ENCODE measurements around the gene CACNA2D3. TPM values are rescaled to one million over a fixed set of nuclear protein-coding genes. Genes with fewer than 3 reads are reported as not detected.

The CACNA2D3 gene
- total RNA-seq, 1 donor from 2014 or later, result not detected

DNA sequence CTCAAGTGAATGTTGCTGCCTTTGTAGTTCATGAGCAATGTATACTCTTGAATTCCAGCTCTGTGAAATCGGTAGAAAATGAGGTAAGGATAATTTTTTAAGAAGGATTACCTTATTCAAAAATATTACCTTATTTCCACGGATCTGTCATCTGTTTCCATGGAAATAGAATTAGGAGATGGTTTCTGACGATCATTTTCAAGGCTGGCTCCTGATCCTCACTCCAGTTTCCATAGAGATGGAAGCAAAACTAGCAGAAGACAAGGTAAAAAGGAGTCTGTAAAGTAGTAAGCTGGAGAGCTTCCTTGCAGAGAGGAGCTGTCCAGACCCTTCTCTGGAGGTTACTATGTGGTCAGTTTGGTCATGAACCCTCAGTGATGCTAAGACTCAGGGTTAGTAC lies 55.5 kb downstream of the CACNA2D3 start:
- Mint-ChIP-seq H3K9me3 (ENCODE audit: low read depth) (peaks cover 2% of the 10 kb centered on the region), H3K4me1 (ENCODE audit: low read depth) (no peaks in the 10 kb centered on the region), H3K27me3 (ENCODE audit: low read depth) (peaks cover 2% of the 10 kb centered on the region), H3K27ac (ENCODE audit: unreplicated experiment) (no peak overlapping the region), H3K36me3 (ENCODE audit: low read depth) (no peaks in the 10 kb centered on the region), H3K4me3 (ENCODE audit: unreplicated experiment) (no peak overlapping the region)
- no peak for TF ChIP-seq CTCF (IDR thresholded peaks at IDR 0.05)
- DNase-seq (ENCODE audit: low spot score), result no peak

DNA sequence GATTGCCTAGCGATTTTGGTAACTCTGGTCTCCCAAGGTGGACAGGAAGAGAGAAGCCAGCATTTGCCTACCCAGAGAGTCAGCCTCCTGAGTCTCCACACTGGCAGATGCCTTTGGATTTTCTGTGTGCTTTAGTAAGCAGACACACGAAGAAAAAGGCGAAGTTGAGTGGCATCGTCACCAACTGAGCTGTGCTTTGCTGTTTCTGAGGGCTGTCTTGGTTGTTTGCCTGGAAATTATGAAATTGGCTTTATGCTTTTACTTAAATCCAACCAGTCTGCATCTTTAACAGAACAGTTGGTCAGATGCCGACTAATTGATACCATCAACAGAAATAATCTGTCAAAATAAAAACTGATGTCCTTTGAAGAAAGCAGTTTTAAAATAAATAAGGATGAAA lies 56.0 kb downstream of the CACNA2D3 start:
- Mint-ChIP-seq H3K27me3 (ENCODE audit: low read depth) (peaks cover 2% of the 10 kb centered on the region), H3K9me3 (ENCODE audit: low read depth) (peaks cover 2% of the 10 kb centered on the region), H3K27ac (ENCODE audit: unreplicated experiment) (no peak overlapping the region), H3K36me3 (ENCODE audit: low read depth) (no peaks in the 10 kb centered on the region), H3K4me1 (ENCODE audit: low read depth) (no peaks in the 10 kb centered on the region), H3K4me3 (ENCODE audit: unreplicated experiment) (no peak overlapping the region)
- no peak for DNase-seq (ENCODE audit: low spot score)
- TF ChIP-seq CTCF (IDR thresholded peaks at IDR 0.05), result no peak

DNA sequence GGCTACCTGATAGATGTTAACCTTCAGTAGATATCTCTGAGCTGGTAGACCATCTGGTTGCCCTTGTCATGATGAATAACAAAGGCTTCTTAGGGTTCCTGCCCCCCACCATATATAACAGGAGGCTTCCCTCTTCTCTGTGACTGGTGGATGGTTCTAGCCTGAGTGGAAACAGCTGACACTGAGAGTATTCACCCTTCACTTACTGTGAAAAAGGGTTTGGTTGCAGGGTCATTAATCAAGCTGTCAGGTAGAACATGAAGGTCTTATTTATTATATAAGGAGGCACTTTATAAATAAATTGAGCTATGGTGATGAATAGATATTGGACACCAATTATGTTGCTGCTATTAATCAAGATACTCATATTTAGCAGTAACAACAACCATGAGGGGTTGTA lies 58.6 kb downstream of the CACNA2D3 start:
- Mint-ChIP-seq H3K9me3 (ENCODE audit: low read depth) (peaks cover 2% of the 10 kb centered on the region), H3K36me3 (ENCODE audit: low read depth) (no peaks in the 10 kb centered on the region), H3K4me1 (ENCODE audit: low read depth) (no peaks in the 10 kb centered on the region), H3K4me3 (ENCODE audit: unreplicated experiment) (no peak overlapping the region), H3K27me3 (ENCODE audit: low read depth) (peaks cover 2% of the 10 kb centered on the region), H3K27ac (ENCODE audit: unreplicated experiment) (no peak overlapping the region)
- TF ChIP-seq CTCF (IDR thresholded peaks at IDR 0.05), result no peak
- DNase-seq (ENCODE audit: low spot score), result no peak

GRCh38 chr3:54182242-54182641 lies 59.9 kb downstream of the CACNA2D3 start:
- no peak for DNase-seq (ENCODE audit: low spot score)
- Mint-ChIP-seq H3K27me3 (ENCODE audit: low read depth) (no peaks in the 10 kb centered on the region), H3K36me3 (ENCODE audit: low read depth) (no peaks in the 10 kb centered on the region), H3K4me1 (ENCODE audit: low read depth) (no peaks in the 10 kb centered on the region), H3K9me3 (ENCODE audit: low read depth) (peaks cover 1% of the 10 kb centered on the region), H3K4me3 (ENCODE audit: unreplicated experiment) (no peak overlapping the region), H3K27ac (ENCODE audit: unreplicated experiment) (no peak overlapping the region)
- no peak for TF ChIP-seq CTCF (IDR thresholded peaks at IDR 0.05)

DNA sequence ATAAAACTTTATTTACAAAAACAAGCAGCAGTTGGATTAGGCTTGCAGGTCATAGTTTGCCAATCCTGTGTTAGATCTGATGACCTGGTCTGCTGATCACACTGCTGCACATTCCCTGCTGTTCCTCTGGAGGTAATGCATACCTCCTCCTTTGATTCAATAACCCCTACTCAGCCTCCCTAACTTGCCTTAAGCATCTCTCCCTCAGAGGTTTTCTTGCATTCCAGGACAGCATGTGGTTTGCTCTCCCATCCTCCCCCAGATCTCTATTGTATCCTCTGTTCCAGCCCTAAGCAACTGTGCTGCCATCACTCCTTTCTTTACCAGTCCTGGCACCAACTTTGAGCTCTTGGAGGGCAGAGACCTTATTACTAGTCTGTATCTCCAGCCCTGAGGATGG lies 63.4 kb downstream of the CACNA2D3 start:
- H3K9me3 Mint-ChIP-seq (ENCODE audit: low read depth), result peaks cover 4% of the 10 kb centered on the region
- H3K27ac Mint-ChIP-seq (ENCODE audit: unreplicated experiment), result no peak overlapping the region
- H3K27me3 Mint-ChIP-seq (ENCODE audit: low read depth), result no peaks in the 10 kb centered on the region
- no peaks in the 10 kb centered on the region for H3K4me1 Mint-ChIP-seq (ENCODE audit: low read depth)
- no peak for DNase-seq (ENCODE audit: low spot score)
- H3K4me3 Mint-ChIP-seq (ENCODE audit: unreplicated experiment), result no peak overlapping the region
- no peaks in the 10 kb centered on the region for H3K36me3 Mint-ChIP-seq (ENCODE audit: low read depth)
- TF ChIP-seq CTCF (IDR thresholded peaks at IDR 0.05), result no peak

Measured in chondrocyte (in vitro differentiated cells).